ENCODE data around the gene TEAD1. TPM values are rescaled to one million over a fixed set of nuclear protein-coding genes. Genes with fewer than 3 reads are reported as not detected.
A peak's percentile ranks its signal among the peaks of the same experiment; 100 is the strongest.

TEAD1 gene
- total RNA-seq, 3 donors from 2014 or later: 0.79 to 1.4 (median 0.90) TPM

GRCh38 chr11:12696911-12697581 is 22.8 kb downstream of the TEAD1 start:
- Mint-ChIP-seq H3K27me3 (ENCODE audit: low read depth) (peaks cover 61% of the 10 kb centered on the region), H3K4me3 (no peak overlapping the region)
- no peak for ATAC-seq

DNA sequence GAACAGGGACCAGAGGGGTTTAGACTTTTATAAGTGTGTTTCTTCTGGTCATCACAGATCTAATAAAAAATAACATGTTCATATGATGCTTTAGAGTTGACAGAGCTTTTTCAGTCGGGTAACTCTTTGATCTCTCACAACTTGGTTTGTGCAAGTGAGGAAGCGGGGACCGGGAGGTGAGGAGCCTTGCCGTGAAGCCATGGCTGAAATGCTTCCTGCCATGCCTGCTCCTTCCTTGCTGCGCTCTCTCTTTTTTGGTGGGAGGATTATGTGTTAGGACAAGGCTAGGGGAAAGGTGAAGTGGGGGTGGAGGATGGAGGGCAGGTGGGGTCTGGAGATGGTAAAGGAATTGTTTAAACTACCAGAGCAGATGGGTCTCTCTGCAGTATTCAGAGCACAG is 23.8 kb downstream of the TEAD1 start:
- Mint-ChIP-seq H3K9me3 (no peaks in the 10 kb centered on the region), H3K27me3 (ENCODE audit: low read depth) (peaks cover 64% of the 10 kb centered on the region), H3K4me3 (no peak overlapping the region), H3K4me1 (ENCODE audit: low read depth) (peaks cover 9% of the 10 kb centered on the region), H3K36me3 (ENCODE audit: insufficient read depth) (no peaks in the 10 kb centered on the region)
- ATAC-seq: no peak
- no peak for DNase-seq

More at GRCh38 chr11:12696911-12697581, 22.8 kb downstream of the TEAD1 start:
- Mint-ChIP-seq H3K9me3 (no peaks in the 10 kb centered on the region), H3K4me1 (ENCODE audit: low read depth) (peaks cover 9% of the 10 kb centered on the region), H3K36me3 (ENCODE audit: insufficient read depth) (no peaks in the 10 kb centered on the region)
- no peak for DNase-seq

GRCh38 chr11:12701811-12702592 is 27.8 kb downstream of the TEAD1 start:
- no peak for ATAC-seq
- Mint-ChIP-seq H3K36me3 (ENCODE audit: insufficient read depth) (no peaks in the 10 kb centered on the region), H3K9me3 (no peaks in the 10 kb centered on the region), H3K27me3 (ENCODE audit: low read depth) (peaks cover 43% of the 10 kb centered on the region), H3K4me3 (no peak overlapping the region), H3K4me1 (ENCODE audit: low read depth) (peaks cover 4% of the 10 kb centered on the region)
- DNase-seq: no peak

GRCh38 chr11:12702999-12703453 is 28.8 kb downstream of the TEAD1 start:
- no peaks in the 10 kb centered on the region for H3K36me3 Mint-ChIP-seq (ENCODE audit: insufficient read depth)
- no peak overlapping the region for H3K4me3 Mint-ChIP-seq
- DNase-seq: no peak
- no peak for ATAC-seq
- peaks cover 2% of the 10 kb centered on the region for H3K4me1 Mint-ChIP-seq (ENCODE audit: low read depth)
- H3K27me3 Mint-ChIP-seq (ENCODE audit: low read depth): peaks cover 38% of the 10 kb centered on the region
- H3K9me3 Mint-ChIP-seq: no peaks in the 10 kb centered on the region

DNA sequence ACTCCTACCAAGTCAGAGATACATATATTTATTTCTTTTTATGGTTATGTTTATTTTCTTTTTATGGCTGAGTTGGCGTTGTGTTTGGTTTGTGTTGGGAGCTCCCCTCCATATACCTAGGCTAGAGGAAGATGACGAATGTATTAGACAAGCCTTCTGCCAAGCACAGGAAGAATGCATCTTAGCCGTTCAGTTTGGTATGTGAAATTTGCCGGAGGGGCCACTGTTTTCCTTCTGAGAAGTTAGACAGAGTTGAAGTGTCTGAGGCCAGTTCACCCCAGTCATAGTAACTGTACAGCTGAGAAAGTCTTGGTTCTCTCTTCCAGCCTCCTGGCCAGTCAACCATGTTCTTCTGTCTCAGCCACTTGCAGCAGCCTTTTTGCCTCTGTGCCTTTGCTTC is 29.8 kb downstream of the TEAD1 start:
- ATAC-seq (no peak), DNase-seq (no peak)
- no peak overlapping the region for H3K4me3 Mint-ChIP-seq
- H3K9me3 Mint-ChIP-seq: no peaks in the 10 kb centered on the region
- H3K36me3 Mint-ChIP-seq (ENCODE audit: insufficient read depth): no peaks in the 10 kb centered on the region
- peaks cover 43% of the 10 kb centered on the region for H3K27me3 Mint-ChIP-seq (ENCODE audit: low read depth)
- H3K4me1 Mint-ChIP-seq (ENCODE audit: low read depth): no peaks in the 10 kb centered on the region

DNA sequence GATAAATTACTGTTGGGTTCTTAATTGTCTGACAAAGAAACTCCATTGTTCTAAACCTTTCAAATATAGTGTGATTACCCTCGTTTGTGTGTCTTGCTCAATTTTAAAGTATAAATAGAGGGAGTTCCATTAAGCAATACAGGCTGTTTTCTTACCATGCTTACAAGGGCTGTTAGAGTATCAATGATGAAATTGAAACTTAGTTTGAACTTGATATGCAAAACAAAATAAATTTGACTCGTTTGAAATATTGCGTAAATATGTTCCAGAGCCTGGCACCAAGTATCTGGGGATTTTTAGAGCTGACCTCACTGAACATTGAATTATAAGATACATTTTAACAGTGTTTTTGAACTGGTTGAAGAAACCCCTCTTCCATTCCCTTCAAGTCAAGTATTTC is 31.7 kb downstream of the TEAD1 start:
- H3K36me3 Mint-ChIP-seq (ENCODE audit: insufficient read depth): no peaks in the 10 kb centered on the region
- H3K4me3 Mint-ChIP-seq: no peak overlapping the region
- ATAC-seq (no peak), DNase-seq (no peak)
- no peaks in the 10 kb centered on the region for H3K9me3 Mint-ChIP-seq
- H3K27me3 Mint-ChIP-seq (ENCODE audit: low read depth): peaks cover 44% of the 10 kb centered on the region
- H3K4me1 Mint-ChIP-seq (ENCODE audit: low read depth): no peaks in the 10 kb centered on the region

DNA sequence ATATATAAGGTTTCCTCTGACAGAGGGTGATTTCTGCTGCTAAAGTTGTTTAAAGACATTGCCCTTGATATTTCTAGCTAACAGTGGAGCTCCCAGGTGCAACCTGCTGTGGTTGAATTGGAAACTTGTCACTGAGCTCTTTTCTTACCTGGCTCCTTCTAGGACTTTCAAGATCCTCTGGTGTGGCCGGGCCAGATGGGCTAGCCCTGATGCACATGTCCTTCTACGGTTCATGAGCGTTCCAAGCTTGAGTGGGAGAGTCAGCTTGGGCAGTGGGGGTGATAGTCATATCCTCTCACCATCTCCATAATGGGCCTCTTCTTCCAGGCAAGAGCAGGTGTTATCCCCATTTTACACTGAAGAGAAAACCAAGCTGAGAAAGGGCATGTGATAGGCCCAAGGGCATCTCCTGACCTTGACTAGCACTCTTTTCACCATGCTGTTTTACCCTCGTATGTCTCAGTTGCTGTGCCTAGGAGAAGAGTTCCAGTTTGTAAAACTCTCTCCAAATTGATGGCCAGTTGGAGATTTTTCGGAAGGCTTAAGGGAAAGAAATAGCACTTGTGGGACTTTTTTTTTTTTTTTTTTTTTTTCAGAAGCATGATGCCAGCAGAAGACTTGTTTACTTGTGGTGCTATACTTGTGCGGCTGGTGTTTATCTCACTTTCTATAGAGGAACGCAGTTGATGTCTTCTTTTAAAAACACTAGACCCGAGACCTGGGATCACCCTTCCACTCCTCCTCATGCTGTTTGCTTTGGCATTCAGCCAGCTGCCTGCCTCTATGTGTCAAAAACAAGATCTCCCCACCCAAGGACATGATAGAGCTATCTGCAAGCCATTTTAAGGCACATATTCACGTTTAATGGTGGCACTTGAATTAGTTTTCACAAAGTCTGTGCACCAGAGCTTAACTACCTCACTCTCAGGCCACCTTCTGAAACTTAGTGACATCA is 32.6 kb downstream of the TEAD1 start:
- Mint-ChIP-seq H3K4me3 (no peak overlapping the region), H3K9me3 (no peaks in the 10 kb centered on the region), H3K4me1 (ENCODE audit: low read depth) (no peaks in the 10 kb centered on the region), H3K36me3 (ENCODE audit: insufficient read depth) (no peaks in the 10 kb centered on the region), H3K27me3 (ENCODE audit: low read depth) (peaks cover 37% of the 10 kb centered on the region)
- DNase-seq (no peak), ATAC-seq (no peak)

- ATAC-seq (no peak), DNase-seq (no peak)
- H3K9me3 Mint-ChIP-seq: no peaks in the 10 kb centered on the region
- peaks cover 33% of the 10 kb centered on the region for H3K27me3 Mint-ChIP-seq (ENCODE audit: low read depth)
- H3K4me1 Mint-ChIP-seq (ENCODE audit: low read depth): no peaks in the 10 kb centered on the region
- H3K4me3 Mint-ChIP-seq: no peak overlapping the region
- no peaks in the 10 kb centered on the region for H3K36me3 Mint-ChIP-seq (ENCODE audit: insufficient read depth)
Measured at GRCh38 chr11:12707500-12707880, 33.3 kb downstream of the TEAD1 start.

DNA sequence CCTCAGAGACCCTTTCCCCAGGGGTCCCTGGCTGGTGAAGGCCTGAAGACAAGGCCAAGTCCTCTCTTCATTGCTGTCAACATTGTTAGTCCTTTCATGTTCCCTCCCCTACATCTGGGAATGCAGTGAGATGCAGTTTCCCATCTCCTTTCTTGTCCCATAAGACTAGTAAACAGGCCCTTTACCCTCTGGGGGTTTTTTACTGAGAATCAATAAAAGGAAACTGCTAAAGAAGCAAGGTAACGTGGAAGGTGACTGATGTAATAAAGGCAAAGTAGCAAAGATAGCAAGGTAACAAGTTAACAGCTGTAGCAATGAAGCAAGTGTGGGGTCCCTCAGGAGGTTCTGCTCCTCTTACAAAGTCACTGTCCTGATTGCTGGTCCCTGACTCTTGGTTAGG is 37.3 kb downstream of the TEAD1 start:
- DNase-seq (no peak), ATAC-seq (no peak)
- no peaks in the 10 kb centered on the region for H3K9me3 Mint-ChIP-seq
- H3K4me3 Mint-ChIP-seq: no peak overlapping the region
- peaks cover 36% of the 10 kb centered on the region for H3K27me3 Mint-ChIP-seq (ENCODE audit: low read depth)
- no peaks in the 10 kb centered on the region for H3K4me1 Mint-ChIP-seq (ENCODE audit: low read depth)
- no peaks in the 10 kb centered on the region for H3K36me3 Mint-ChIP-seq (ENCODE audit: insufficient read depth)

- no peaks in the 10 kb centered on the region for H3K36me3 Mint-ChIP-seq (ENCODE audit: insufficient read depth)
- no peak for ATAC-seq
- no peak for DNase-seq
- peaks cover 2% of the 10 kb centered on the region for H3K4me1 Mint-ChIP-seq (ENCODE audit: low read depth)
- H3K4me3 Mint-ChIP-seq: no peak overlapping the region
- H3K9me3 Mint-ChIP-seq: no peaks in the 10 kb centered on the region
- H3K27me3 Mint-ChIP-seq (ENCODE audit: low read depth): peaks cover 40% of the 10 kb centered on the region
Measured at GRCh38 chr11:12712132-12712531, 37.9 kb downstream of the TEAD1 start.

GRCh38 chr11:12715131-12715530 is 40.9 kb downstream of the TEAD1 start:
- DNase-seq: no peak
- Mint-ChIP-seq H3K36me3 (ENCODE audit: insufficient read depth) (no peaks in the 10 kb centered on the region), H3K4me1 (ENCODE audit: low read depth) (peaks cover 12% of the 10 kb centered on the region), H3K4me3 (no peak overlapping the region), H3K27me3 (ENCODE audit: low read depth) (peaks cover 37% of the 10 kb centered on the region), H3K9me3 (no peaks in the 10 kb centered on the region)
- no peak for ATAC-seq

DNA sequence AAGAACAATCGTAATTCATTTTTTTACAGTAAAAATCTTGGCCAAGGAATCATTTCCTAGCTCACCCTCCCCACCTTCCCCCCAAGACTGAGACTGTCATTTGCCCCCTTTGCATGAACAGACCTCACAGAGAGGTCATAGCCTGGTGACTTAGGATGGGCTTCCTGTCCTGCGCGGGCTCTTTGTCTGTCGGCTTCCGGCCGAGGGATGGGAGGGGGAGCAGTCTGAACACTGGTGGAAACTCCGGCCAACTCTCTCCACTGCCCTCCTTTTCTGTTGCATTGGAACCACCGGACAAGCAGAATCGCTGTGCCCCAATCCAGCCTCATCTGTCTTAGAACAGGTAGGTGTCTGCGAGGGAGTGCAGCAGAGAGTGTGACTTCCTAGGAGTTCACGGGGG is 41.7 kb downstream of the TEAD1 start:
- Mint-ChIP-seq H3K27me3 (ENCODE audit: low read depth) (peaks cover 39% of the 10 kb centered on the region), H3K9me3 (no peaks in the 10 kb centered on the region), H3K36me3 (ENCODE audit: insufficient read depth) (no peaks in the 10 kb centered on the region), H3K4me1 (ENCODE audit: low read depth) (peaks cover 12% of the 10 kb centered on the region), H3K4me3 (no peak overlapping the region)
- ATAC-seq: no peak
- DNase-seq: no peak

- Mint-ChIP-seq H3K4me3 (no peak overlapping the region), H3K36me3 (ENCODE audit: insufficient read depth) (no peaks in the 10 kb centered on the region), H3K27me3 (ENCODE audit: low read depth) (peaks cover 48% of the 10 kb centered on the region), H3K4me1 (ENCODE audit: low read depth) (peaks cover 12% of the 10 kb centered on the region), H3K9me3 (no peaks in the 10 kb centered on the region)
- DNase-seq (no peak), ATAC-seq (no peak)
Measured at GRCh38 chr11:12716816-12717215, 42.6 kb downstream of the TEAD1 start.

GRCh38 chr11:12717851-12718291 is 43.6 kb downstream of the TEAD1 start:
- Mint-ChIP-seq H3K27me3 (ENCODE audit: low read depth) (peaks cover 57% of the 10 kb centered on the region), H3K4me3 (no peak overlapping the region), H3K9me3 (no peaks in the 10 kb centered on the region), H3K36me3 (ENCODE audit: insufficient read depth) (no peaks in the 10 kb centered on the region), H3K4me1 (ENCODE audit: low read depth) (peaks cover 12% of the 10 kb centered on the region)
- DNase-seq (peak; percentile 11), ATAC-seq (peak; percentile 97 to 98)
